GM12878 (cell line): ENCODE data around the gene KDM6B. TPM values are rescaled to one million over a fixed set of nuclear protein-coding genes. Genes with fewer than 3 reads are reported as not detected.

ENCODE experiments used
- BCL11A ChIP-seq: IDR thresholded peaks from 2 replicates; pipeline ENCODE4 v1.6.1; 2011; ENCODE audit warnings: low read depth, low read length
- CBX3 ChIP-seq: fragments of 200-600 bp; sonication (generic); IDR thresholded peaks from 2 replicates; pipeline ENCODE4 v1.6.1; 2016; ENCODE audit warnings: low read depth, borderline replicate concordance
- FOXM1 ChIP-seq: IDR thresholded peaks from 2 replicates; pipeline ENCODE4 v1.6.1; 2012; ENCODE audit warnings: low read depth, mild to moderate bottlenecking, inconsistent platforms, low read length, moderate library complexity
- HCFC1 ChIP-seq: fragments of 150-350 bp; IDR thresholded peaks from 2 replicates; pipeline ENCODE4 v1.6.1; 2014; ENCODE audit warnings: low read length
- HDAC2 ChIP-seq: fragments of 200-600 bp; sonication (generic); IDR thresholded peaks from 2 replicates; pipeline ENCODE4 v1.6.1; 2017
- HDGF ChIP-seq: fragments of 450-650 bp; IDR thresholded peaks from 2 replicates; pipeline ENCODE4 v1.6.1; 2016; ENCODE audit warnings: antibody characterized with exemption
- JUND ChIP-seq: IDR thresholded peaks from 2 replicates; pipeline ENCODE4 v1.6.1; 2012; ENCODE audit warnings: low read depth, mild to moderate bottlenecking, low read length, improper control_type of control experiment, moderate library complexity
- KDM1A ChIP-seq: fragments of 200-600 bp; sonication (generic); IDR thresholded peaks from 2 replicates; pipeline ENCODE4 v1.6.1; 2016; ENCODE audit warnings: borderline replicate concordance
- LARP7 ChIP-seq: fragments of 450-650 bp; IDR thresholded peaks from 2 replicates; pipeline ENCODE4 v1.6.1; 2017; ENCODE audit warnings: mild to moderate bottlenecking
- MEF2B ChIP-seq: fragments of 450-650 bp; IDR thresholded peaks from 2 replicates; pipeline ENCODE4 v1.6.1; 2018; ENCODE audit warnings: mild to moderate bottlenecking, moderate library complexity; ENCODE audit not compliant: partially characterized antibody, poor library complexity, severe bottlenecking
- NFYA ChIP-seq: IDR thresholded peaks from 2 replicates; pipeline ENCODE4 v1.6.1; 2011; ENCODE audit warnings: low read depth, mild to moderate bottlenecking, low read length, improper control_type of control experiment, borderline replicate concordance
- NFYB ChIP-seq: IDR thresholded peaks from 2 replicates; pipeline ENCODE4 v1.6.1; 2011; ENCODE audit warnings: low read depth, mild to moderate bottlenecking, low read length, improper control_type of control experiment, moderate library complexity; ENCODE audit not compliant: insufficient read depth
- POLR2A ChIP-seq: IDR thresholded peaks from 2 replicates; pipeline ENCODE4 v1.6.1; 2011; ENCODE audit warnings: low read depth, mild to moderate bottlenecking, low read length
- RB1 ChIP-seq: fragments of 450-650 bp; formaldehyde crosslinking; IDR thresholded peaks from 2 replicates; pipeline ENCODE4 v1.6.1; 2017; ENCODE audit warnings: mild to moderate bottlenecking, borderline replicate concordance
- RCOR1 ChIP-seq: conservative IDR thresholded peaks from 2 replicates; pipeline ENCODE4 v1.6.1; 2012; ENCODE audit warnings: low read depth, low read length, improper control_type of control experiment
- SIX5 ChIP-seq: IDR thresholded peaks from 2 replicates; pipeline ENCODE4 v1.6.1; 2011; ENCODE audit warnings: mild to moderate bottlenecking, low read depth, low read length, moderate library complexity; ENCODE audit not compliant: severe bottlenecking
- SMC3 ChIP-seq: IDR thresholded peaks from 2 replicates; pipeline ENCODE4 v1.6.1; 2011; ENCODE audit warnings: low read length, improper control_type of control experiment, borderline replicate concordance
- ZNF207 ChIP-seq: fragments of 450-650 bp; IDR thresholded peaks from 2 replicates; pipeline ENCODE4 v1.6.1; 2014; ENCODE audit warnings: antibody characterized with exemption, mild to moderate bottlenecking, borderline replicate concordance
- polyA plus RNA-seq, 11 experiments: library from polyadenylated mRNA; depleted of rRNA in 4 of 11; unstranded in 6 of 11; stranded (reverse) in 5 of 11; fragments of >200 nt; fragmentation: Nextera tagmentation in 4 of 11; fragmentation: Illumina TruSeq in 1 of 11; extraction: Ambion mirVana in 4 of 11; extraction: Trizol in 1 of 11; gene quantifications; 1 replicate in 1 of 11; 2 replicates in 10 of 11; pipeline versions ENCODE4 v1.2.1 to v1.2.3, GENCODE V29; 2011 to 2016; ENCODE audit warnings: inconsistent platforms in 2 of 11, missing spikeins in 2 of 11, low read depth in 1 of 11
- total RNA-seq, 4 experiments: library from RNA; depleted of rRNA in 3 of 4; stranded (reverse); fragments of >200 nt in 3 of 4; fragmentation: Illumina TruSeq in 1 of 4; extraction: Trizol in 1 of 4; gene quantifications; 2 replicates each; pipeline versions ENCODE4 v1.2.1 to v1.2.3, GENCODE V29; 2013 to 2021
- TF ChIP-seq, protein P1 (sequence below): IDR thresholded peaks from 2 replicates; pipeline ENCODE4 v1.6.1; 2012; ENCODE audit warnings: low read length, inconsistent platforms
- TF ChIP-seq, protein P2 (sequence below): fragments of 450-650 bp; conservative IDR thresholded peaks from 2 replicates; pipeline ENCODE4 v1.6.1; 2017; ENCODE audit warnings: mild to moderate bottlenecking, moderate library complexity
- TF ChIP-seq, protein P3 (sequence below): fragments of 450-650 bp; IDR thresholded peaks from 2 replicates; pipeline ENCODE4 v1.6.1; 2018; ENCODE audit warnings: mild to moderate bottlenecking, low read depth, moderate library complexity; ENCODE audit not compliant: partially characterized antibody
- TF ChIP-seq, protein P4 (sequence below): fragments of 450-650 bp; IDR thresholded peaks from 2 replicates; pipeline ENCODE4 v1.6.1; 2017; ENCODE audit warnings: borderline replicate concordance

The KDM6B gene
- total and polyA plus RNA-seq, 10 of the 15 experiments (the other 5 are each of a cell fraction or from before 2014, with no cell fraction given) = 0.05 to 33.5 (median 2.3) TPM

DNA sequence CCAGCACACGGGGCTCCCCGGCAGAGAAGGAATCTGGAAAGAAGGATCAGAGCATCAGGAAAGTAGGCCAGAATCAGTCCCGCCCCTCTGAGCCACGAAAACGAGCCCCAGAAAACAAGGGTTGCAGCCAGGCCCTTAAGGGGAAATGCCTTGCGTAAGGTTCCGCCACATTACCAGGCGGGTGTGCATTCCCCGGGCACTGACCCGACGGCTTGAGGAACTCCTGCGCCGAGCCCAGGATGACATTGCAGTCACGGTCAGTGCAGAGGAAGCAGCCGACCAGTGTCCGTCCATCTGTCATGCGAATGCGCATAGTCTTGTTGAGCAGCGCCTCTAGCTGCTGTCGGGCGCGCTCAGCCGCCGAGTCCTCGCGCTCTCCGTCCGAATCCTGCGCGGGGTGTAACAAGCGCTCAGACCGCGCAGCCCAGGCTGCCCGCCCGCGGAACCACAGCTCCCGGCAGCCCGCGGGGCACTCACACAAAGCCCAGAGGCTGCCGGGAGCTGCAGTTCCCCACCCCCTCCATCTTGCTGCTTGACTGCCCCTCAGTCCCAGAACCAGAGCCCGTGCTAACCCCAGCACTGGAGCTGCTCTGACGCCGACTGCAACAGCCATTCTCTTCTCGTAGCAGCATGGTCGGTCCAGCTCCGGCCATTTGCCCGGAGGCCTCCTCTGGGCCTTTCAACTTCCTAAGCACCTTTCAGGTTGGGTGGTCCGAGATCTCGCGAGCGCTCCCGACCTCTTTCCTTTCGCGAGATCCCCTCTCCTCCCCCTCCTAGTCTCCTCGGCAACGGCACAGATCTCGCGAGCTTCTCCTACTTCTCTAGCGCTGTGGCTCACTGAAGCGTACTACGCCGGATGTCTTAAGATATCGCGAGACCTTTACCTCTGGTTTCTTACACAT, 23.0 kb downstream of the KDM6B start, which contains the start of gene NAA38 (continued):
- TF ChIP-seq, protein P1, sequence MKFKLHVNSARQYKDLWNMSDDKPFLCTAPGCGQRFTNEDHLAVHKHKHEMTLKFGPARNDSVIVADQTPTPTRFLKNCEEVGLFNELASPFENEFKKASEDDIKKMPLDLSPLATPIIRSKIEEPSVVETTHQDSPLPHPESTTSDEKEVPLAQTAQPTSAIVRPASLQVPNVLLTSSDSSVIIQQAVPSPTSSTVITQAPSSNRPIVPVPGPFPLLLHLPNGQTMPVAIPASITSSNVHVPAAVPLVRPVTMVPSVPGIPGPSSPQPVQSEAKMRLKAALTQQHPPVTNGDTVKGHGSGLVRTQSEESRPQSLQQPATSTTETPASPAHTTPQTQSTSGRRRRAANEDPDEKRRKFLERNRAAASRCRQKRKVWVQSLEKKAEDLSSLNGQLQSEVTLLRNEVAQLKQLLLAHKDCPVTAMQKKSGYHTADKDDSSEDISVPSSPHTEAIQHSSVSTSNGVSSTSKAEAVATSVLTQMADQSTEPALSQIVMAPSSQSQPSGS = no peak
- TF ChIP-seq, protein P2, sequence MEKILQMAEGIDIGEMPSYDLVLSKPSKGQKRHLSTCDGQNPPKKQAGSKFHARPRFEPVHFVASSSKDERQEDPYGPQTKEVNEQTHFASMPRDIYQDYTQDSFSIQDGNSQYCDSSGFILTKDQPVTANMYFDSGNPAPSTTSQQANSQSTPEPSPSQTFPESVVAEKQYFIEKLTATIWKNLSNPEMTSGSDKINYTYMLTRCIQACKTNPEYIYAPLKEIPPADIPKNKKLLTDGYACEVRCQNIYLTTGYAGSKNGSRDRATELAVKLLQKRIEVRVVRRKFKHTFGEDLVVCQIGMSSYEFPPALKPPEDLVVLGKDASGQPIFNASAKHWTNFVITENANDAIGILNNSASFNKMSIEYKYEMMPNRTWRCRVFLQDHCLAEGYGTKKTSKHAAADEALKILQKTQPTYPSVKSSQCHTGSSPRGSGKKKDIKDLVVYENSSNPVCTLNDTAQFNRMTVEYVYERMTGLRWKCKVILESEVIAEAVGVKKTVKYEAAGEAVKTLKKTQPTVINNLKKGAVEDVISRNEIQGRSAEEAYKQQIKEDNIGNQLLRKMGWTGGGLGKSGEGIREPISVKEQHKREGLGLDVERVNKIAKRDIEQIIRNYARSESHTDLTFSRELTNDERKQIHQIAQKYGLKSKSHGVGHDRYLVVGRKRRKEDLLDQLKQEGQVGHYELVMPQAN = peak; percentile 88
- TF ChIP-seq HCFC1 = peak; percentile 94
- TF ChIP-seq RCOR1 = peak; percentile 99; the same call in 1 of the 2 replicates
- no peak for TF ChIP-seq NFYB
- TF ChIP-seq HDGF = peak; percentile 63
- peak; percentile 75 for TF ChIP-seq LARP7
- no peak for TF ChIP-seq MEF2B
- TF ChIP-seq FOXM1 = no peak; the same call in 1 of the 2 replicates
- peak; percentile 92 for TF ChIP-seq SIX5
- TF ChIP-seq, protein P3, sequence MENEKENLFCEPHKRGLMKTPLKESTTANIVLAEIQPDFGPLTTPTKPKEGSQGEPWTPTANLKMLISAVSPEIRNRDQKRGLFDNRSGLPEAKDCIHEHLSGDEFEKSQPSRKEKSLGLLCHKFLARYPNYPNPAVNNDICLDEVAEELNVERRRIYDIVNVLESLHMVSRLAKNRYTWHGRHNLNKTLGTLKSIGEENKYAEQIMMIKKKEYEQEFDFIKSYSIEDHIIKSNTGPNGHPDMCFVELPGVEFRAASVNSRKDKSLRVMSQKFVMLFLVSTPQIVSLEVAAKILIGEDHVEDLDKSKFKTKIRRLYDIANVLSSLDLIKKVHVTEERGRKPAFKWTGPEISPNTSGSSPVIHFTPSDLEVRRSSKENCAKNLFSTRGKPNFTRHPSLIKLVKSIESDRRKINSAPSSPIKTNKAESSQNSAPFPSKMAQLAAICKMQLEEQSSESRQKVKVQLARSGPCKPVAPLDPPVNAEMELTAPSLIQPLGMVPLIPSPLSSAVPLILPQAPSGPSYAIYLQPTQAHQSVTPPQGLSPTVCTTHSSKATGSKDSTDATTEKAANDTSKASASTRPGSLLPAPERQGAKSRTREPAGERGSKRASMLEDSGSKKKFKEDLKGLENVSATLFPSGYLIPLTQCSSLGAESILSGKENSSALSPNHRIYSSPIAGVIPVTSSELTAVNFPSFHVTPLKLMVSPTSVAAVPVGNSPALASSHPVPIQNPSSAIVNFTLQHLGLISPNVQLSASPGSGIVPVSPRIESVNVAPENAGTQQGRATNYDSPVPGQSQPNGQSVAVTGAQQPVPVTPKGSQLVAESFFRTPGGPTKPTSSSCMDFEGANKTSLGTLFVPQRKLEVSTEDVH = no peak
- TF ChIP-seq POLR2A = peak; percentile 76
- no peak for TF ChIP-seq HDAC2
- TF ChIP-seq, protein P4, sequence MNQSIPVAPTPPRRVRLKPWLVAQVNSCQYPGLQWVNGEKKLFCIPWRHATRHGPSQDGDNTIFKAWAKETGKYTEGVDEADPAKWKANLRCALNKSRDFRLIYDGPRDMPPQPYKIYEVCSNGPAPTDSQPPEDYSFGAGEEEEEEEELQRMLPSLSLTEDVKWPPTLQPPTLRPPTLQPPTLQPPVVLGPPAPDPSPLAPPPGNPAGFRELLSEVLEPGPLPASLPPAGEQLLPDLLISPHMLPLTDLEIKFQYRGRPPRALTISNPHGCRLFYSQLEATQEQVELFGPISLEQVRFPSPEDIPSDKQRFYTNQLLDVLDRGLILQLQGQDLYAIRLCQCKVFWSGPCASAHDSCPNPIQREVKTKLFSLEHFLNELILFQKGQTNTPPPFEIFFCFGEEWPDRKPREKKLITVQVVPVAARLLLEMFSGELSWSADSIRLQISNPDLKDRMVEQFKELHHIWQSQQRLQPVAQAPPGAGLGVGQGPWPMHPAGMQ = peak; percentile 95
- TF ChIP-seq CBX3 = no peak
- TF ChIP-seq NFYA = no peak
- no peak for TF ChIP-seq BCL11A
- TF ChIP-seq ZNF207 = peak; percentile 78; the same call in 1 of the 2 replicates
- 0 out of 2 replicates have a peak, but pooled peaks have one; percentile 13 for TF ChIP-seq SMC3
- TF ChIP-seq KDM1A = no peak
- TF ChIP-seq RB1 = no peak; the same call in 1 of the 2 replicates
- TF ChIP-seq JUND = no peak
